HUES6 (cell line): ENCODE data around the gene SEC24C.

Experiments
- H3K27ac ChIP-seq: 2 replicates; pipeline ENCODE4 v1.7.0; 2013; ENCODE audit warnings: low read depth, mild to moderate bottlenecking, low read length, inconsistent platforms
- H3K27me3 ChIP-seq: 2 replicates; pipeline ENCODE4 v1.6.1; 2013; ENCODE audit warnings: low read length; ENCODE audit not compliant: control insufficient read depth, insufficient read depth
- H3K36me3 ChIP-seq: 2 replicates; pipeline ENCODE4 v1.6.1; 2013; ENCODE audit warnings: low read length; ENCODE audit not compliant: control insufficient read depth, insufficient read depth
- H3K4me1 ChIP-seq: 2 replicates; pipeline ENCODE4 v1.6.1; 2013; ENCODE audit warnings: low read length; ENCODE audit not compliant: control insufficient read depth, insufficient read depth
- H3K4me3 ChIP-seq: 2 replicates; pipeline ENCODE4 v1.5.1; 2013; ENCODE audit warnings: low read depth, low read length
- H3K9ac ChIP-seq: one replicate; pipeline ENCODE4 v1.6.1; 2013; ENCODE audit warnings: mild to moderate bottlenecking, low read length
- H3K9me3 ChIP-seq: 2 replicates; pipeline ENCODE4 v1.6.1; 2013; ENCODE audit warnings: low read depth, low read length; ENCODE audit not compliant: control insufficient read depth, insufficient read depth

Gene SEC24C

DNA sequence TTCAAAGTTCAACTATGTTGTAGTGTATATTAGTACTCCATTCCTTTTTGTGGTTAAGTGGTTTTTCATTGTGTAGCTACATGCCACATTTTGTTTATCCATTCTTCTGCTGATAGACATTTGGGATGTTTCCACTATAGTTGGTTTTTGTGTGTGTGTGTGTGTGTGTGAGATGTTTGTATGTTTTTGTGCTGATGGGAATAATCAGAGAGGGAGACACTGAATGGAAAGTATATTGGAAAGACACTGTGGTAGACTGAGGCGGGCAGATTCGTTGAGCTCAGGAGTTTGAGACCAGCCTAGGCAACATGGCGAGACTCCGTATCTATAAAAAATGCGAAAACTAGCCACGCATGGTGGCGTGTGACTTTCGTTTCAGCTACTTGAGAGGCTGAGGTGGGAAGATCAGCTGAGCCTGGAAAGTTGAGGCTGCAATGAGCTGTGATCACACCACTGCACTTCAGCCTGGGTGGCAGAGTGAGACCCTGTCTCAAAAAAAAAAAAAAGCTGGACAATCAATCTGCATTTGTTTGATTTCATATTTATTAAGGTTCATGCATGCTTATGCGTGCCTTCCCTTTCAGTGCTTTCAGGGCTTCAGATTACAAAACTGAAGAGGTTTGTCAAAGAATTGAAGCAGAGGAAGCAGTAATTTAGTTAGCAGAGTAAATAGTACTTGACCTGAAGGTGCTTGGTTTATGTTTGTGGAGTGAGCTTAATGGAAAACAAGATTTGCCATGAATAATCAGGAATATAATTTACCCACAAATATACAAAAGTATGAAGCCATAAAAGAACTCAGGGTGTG lies 14.7 kb downstream of the SEC24C start:
- peaks cover 65% of the 10 kb centered on the region for H3K36me3 ChIP-seq

GRCh38 chr10:73759512-73760115 lies 15.4 kb downstream of the SEC24C start:
- Histone ChIP-seq H3K9ac (no peak overlapping the region), H3K36me3 (peaks cover 66% of the 10 kb centered on the region), H3K27ac (no peak overlapping the region), H3K4me3 (no peak overlapping the region), H3K27me3 (no peaks in the 10 kb centered on the region), H3K4me1 (no peaks in the 10 kb centered on the region), H3K9me3 (no peaks in the 10 kb centered on the region)

More for the DNA sequence above, 14.7 kb downstream of the SEC24C start:
- Histone ChIP-seq H3K4me1 (no peaks in the 10 kb centered on the region), H3K4me3 (no peak overlapping the region), H3K27me3 (no peaks in the 10 kb centered on the region), H3K9me3 (no peaks in the 10 kb centered on the region), H3K9ac (no peak overlapping the region), H3K27ac (no peak overlapping the region)

- H3K9me3 ChIP-seq = no peaks in the 10 kb centered on the region
- H3K27me3 ChIP-seq = no peaks in the 10 kb centered on the region
- H3K4me1 ChIP-seq = no peaks in the 10 kb centered on the region
- no peak overlapping the region for H3K27ac ChIP-seq
- peaks cover 79% of the 10 kb centered on the region for H3K36me3 ChIP-seq
- H3K4me3 ChIP-seq = no peak overlapping the region
- no peak overlapping the region for H3K9ac ChIP-seq
Measured at GRCh38 chr10:73761781-73762180, 17.6 kb downstream of the SEC24C start.

GRCh38 chr10:73762915-73763314 lies 18.7 kb downstream of the SEC24C start:
- Histone ChIP-seq H3K4me3 (no peak overlapping the region), H3K9me3 (no peaks in the 10 kb centered on the region), H3K27me3 (no peaks in the 10 kb centered on the region), H3K9ac (no peak overlapping the region), H3K27ac (no peak overlapping the region), H3K36me3 (peaks cover 88% of the 10 kb centered on the region), H3K4me1 (no peaks in the 10 kb centered on the region)

DNA sequence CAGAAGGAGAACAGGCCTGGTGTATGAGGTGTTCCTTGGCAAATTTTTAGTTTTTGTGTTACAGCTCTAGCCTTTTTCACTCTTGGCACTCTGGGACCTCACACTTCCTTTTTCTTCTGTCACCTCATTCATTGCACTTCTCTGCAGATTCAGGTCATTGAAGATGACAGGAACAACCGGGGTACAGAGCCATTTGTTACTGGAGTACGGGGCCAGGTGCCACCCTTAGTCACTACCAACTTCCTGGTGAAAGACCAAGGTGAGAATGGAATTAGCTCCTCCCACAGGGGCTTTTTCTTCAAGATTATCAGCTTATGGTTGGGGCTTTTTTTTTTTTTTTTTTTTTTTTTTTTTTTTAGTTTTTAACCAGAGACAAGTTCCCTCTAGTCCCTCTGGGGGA lies 19.2 kb downstream of the SEC24C start:
- Histone ChIP-seq H3K27me3 (no peaks in the 10 kb centered on the region), H3K4me1 (no peaks in the 10 kb centered on the region), H3K4me3 (no peak overlapping the region), H3K9ac (no peak overlapping the region), H3K27ac (no peak overlapping the region), H3K36me3 (peaks cover 90% of the 10 kb centered on the region), H3K9me3 (no peaks in the 10 kb centered on the region)

DNA sequence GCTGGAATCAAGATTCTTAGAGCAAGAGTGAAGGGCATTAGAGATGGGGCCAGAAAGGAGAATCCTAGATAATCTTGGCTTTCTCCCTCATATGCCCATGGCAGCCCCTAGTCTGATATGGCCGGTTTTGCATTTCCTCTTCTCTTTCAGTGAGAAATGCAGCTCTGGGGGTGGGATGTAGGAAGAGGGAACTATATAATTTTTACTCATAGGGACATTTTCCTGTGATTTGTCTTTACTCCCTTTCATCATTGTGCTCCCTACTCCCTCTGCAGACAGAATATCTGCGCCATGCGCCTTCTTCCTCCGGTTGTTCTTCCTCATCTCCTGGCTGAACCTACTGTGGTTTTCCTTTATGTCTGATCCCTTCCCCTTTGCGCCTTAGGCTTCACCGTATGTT lies 20.9 kb downstream of the SEC24C start:
- no peak overlapping the region for H3K9ac ChIP-seq

GRCh38 chr10:73768881-73769280 lies 24.7 kb downstream of the SEC24C start:
- Histone ChIP-seq H3K4me3 (no peak overlapping the region), H3K27ac (no peak overlapping the region), H3K27me3 (no peaks in the 10 kb centered on the region), H3K9ac (no peak overlapping the region), H3K36me3 (peaks cover 67% of the 10 kb centered on the region), H3K4me1 (peaks cover 13% of the 10 kb centered on the region; the same call in 1 of the 2 replicates), H3K9me3 (no peaks in the 10 kb centered on the region)

More for the DNA sequence above, 20.9 kb downstream of the SEC24C start:
- H3K27me3 ChIP-seq = no peaks in the 10 kb centered on the region
- H3K4me1 ChIP-seq = no peaks in the 10 kb centered on the region
- H3K27ac ChIP-seq = no peak overlapping the region
- H3K36me3 ChIP-seq = peaks cover 92% of the 10 kb centered on the region
- H3K4me3 ChIP-seq = no peak overlapping the region
- H3K9me3 ChIP-seq = no peaks in the 10 kb centered on the region

- Histone ChIP-seq H3K9ac (no peak overlapping the region), H3K27me3 (no peaks in the 10 kb centered on the region), H3K4me3 (no peak overlapping the region), H3K4me1 (peaks cover 15% of the 10 kb centered on the region; the same call in 1 of the 2 replicates), H3K27ac (no peak overlapping the region), H3K9me3 (no peaks in the 10 kb centered on the region), H3K36me3 (peaks cover 64% of the 10 kb centered on the region)
Measured at GRCh38 chr10:73769396-73769795, 25.2 kb downstream of the SEC24C start.

DNA sequence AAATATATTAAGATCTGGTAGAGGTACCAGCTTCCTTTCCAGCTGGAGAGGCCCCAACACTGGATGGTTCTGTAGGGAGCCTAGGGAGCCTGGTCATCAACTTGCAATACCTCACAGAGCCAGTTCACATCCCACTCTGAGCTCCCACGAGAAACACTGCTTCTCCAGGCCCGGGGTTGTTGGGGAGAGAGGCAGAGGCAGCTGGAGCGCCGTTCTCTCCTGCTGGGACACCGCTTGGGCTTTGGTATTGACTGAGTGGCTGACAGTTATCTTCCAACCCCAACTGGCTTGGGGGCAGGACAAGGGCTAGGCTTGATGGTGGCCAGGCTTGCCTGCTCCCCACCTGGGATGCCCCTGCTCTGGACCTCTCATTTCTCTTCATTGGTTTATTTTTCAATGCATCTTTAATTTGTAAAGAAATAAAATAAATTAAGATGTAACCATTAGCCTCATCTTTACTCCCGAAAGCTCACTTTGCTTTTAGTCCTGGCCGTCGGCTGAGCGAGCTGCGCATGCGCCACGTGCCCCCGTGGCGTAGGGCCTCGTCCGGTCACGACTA lies 27.6 kb downstream of the SEC24C start:
- H3K4me3 ChIP-seq = peak overlapping the region; percentile 93

GRCh38 chr10:73772281-73773151 lies 28.3 kb downstream of the SEC24C start:
- Histone ChIP-seq H3K4me1 (peaks cover 15% of the 10 kb centered on the region; the same call in 1 of the 2 replicates), H3K27ac (peak overlapping the region; percentile 94), H3K36me3 (peaks cover 52% of the 10 kb centered on the region), H3K4me3 (peak overlapping the region; percentile 93), H3K9me3 (no peaks in the 10 kb centered on the region), H3K9ac (peak overlapping the region; percentile 91), H3K27me3 (no peaks in the 10 kb centered on the region)

More for the DNA sequence above, 27.6 kb downstream of the SEC24C start:
- H3K36me3 ChIP-seq = peaks cover 57% of the 10 kb centered on the region
- no peaks in the 10 kb centered on the region for H3K27me3 ChIP-seq
- peaks cover 15% of the 10 kb centered on the region; the same call in 1 of the 2 replicates for H3K4me1 ChIP-seq
- H3K9me3 ChIP-seq = no peaks in the 10 kb centered on the region
- H3K9ac ChIP-seq = peak overlapping the region; percentile 91
- H3K27ac ChIP-seq = peak overlapping the region; percentile 94
